T-helper 2 cell treated with Interferon-gamma antibody and Interleukin-4, amounts not matched to agents 100 ng/mL and 5 ng/mL, for 36 hours (primary cell): ENCODE measurements around the gene RGS6. TPM values are rescaled to one million over a fixed set of nuclear protein-coding genes. Genes with fewer than 3 reads are reported as not detected.

Source experiments
- intact Hi-C: fragments of 100-400 bp; cut with micrococcal nuclease; formaldehyde crosslinking; loops from one replicate; pipeline ENCODE4 v1.15.1; 2023
- total RNA-seq: library from RNA; stranded (reverse); gene quantifications from 2 replicates; pipeline ENCODE4 v1.2.3, GENCODE V29; 2022

RGS6 gene
- total RNA-seq, 1 donor from 2014 or later: 0.18 TPM

DNA sequence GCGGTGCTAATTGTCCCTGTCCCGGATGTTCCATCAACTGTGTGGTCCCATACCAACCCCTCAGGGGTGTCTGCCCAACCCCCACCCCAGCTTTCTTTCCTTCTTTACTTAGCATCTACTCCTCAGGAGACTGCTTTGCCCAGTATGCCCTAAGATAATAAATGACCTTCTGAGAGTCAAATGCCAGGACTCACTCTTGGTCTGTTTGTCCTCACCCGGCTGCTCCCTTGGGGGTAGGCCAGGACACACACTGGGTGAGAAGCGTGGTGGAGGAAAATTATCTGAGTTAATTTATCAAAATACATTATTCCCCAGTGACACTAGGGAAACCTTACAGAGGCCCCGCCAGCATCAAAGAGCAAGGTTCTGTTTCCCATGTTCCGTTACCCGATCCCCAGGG is 457.0 kb downstream of the RGS6 start:
- intact Hi-C loops: no loop called here

DNA sequence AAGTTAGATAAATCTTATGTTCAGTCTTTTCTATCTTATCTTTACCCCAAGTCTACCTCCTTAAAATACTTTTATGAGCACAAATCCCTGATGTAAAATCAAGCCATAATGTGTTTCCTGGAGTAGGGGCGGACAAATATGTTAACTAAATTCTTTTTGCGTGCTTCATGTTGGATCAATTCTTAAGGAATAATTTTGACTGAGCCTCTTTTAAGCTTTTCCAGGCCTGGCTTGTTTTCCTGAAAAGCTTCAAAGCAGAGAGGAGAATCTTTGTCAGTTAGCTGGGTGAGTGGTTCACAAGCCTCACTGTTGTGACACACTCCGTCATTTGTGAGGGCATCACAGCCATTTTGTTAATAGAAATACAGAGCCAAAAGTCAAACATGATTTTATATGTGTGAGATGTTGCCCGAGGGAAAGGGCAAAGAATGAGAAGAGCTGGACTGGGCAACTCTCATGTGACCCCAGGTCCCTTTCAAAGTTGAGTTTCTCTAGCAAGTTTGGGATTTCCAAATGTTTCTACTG is 468.9 kb downstream of the RGS6 start:
- intact Hi-C loops: loop anchor here (5.0 kb wide), 1 partner anchor 36 kb away; no protein-coding TSS in a partner anchor

DNA sequence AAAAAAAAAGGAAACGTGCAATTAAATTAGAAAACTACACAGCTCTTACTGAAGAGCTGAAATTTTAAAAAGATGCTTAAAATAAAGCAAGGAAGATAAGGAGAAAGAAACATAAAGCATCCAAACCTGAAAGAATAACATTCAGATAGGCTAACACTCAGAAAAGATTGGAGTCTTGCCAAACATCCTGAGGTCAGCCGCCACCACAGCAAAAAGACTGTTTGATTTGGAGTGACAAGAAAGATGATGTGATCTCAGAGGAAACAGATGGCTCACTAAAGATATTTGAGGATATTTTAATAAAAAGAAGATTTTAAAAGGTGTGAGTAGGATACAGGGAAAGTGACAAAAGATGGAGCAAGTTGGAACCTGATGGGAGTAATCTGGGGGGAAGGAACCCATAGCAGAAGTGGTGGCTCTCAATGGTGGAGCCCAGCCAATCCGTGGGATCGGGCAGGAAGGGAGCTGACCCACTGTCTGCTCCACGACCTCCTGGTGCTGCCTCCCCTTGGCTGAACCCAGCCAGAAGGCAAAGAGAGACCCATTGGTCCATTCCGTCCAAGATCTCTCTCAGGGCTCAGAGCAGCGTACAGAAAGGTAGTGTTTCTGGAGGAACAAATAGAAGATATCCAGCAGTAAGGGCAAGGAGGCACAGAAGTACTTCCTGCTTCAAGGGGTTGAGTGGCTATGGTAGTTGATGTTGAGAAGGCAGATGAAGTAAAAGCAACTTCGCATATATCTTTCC is 469.6 kb downstream of the RGS6 start:
- intact Hi-C loops: loop anchor here (1.0 to 5.0 kb wide), 2 partner anchors 35 to 74 kb away; no protein-coding TSS in a partner anchor

DNA sequence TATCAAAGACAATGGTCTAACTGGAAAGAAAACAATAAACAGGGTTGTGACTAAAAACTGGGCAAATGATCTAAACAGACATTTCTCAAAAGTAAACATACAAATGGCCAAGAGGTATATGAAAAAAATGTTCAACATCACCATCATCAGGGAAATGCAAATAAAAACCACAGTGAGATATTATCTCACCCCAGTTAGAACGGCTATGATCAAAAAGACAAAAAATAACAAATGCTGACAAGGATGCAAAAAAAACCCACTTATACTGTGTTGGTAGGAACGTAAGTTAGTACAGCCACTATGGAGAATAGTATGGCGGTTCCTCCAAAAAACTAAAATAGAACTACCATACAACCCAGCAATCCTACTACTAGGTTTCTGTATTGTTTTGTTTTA is 470.1 kb downstream of the RGS6 start:
- intact Hi-C loops: loop anchor here (1.0 to 5.0 kb wide), 2 partner anchors 35 to 74 kb away; no protein-coding TSS in a partner anchor

DNA sequence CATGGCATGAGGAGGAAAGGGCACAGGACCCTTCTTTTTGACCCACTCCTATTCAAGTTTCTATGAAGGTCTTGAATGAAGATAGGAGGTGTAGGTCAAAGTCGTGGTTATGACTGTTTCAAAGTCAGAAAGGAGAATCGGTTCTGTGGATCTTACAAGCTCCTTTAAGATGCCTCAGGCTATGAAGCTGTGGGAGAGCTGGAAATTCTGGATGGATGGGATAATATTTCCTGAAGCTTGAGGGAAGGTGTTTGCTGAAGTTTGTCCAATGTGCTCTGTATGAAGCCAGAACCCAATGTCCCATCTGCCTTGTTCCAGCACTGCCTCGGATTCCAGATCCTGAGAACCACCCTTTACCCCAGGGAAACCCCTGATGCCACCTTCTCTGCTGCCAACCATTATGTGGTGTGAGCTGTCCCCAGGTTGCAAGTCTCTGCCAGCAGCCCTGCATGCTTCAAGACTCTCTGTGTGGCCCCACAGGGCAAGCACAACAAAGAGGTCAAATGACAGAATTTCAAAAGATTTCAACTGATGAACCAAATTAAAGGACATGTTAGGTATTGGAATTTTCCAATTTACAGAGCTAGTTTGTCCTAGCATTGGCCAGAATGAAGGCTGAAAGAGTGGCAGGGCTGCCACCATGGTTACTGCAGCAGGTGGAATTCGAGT is 472.0 kb downstream of the RGS6 start:
- intact Hi-C loops: loop anchor here (5.0 kb wide), 1 partner anchor 33 kb away; no protein-coding TSS in a partner anchor

DNA sequence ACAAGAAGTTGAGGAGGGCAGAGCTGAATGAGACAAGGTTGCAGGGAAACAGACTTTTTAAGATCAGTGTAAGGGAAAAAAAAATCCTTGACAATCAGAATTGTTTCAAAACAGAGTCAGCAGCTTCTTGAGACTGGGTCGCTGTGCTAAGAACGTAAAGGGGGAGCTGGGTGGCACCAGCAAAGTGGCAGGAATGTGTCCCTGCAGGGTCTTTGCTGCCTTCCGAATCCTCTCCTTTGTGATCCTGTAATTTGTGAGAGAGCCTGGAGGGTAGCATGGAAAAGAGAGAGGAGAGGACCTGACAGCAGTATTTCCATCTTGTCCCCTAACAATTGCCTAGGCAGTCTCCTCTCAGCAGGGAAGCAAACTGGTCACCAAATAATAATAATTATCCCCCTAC is 472.8 kb downstream of the RGS6 start:
- intact Hi-C loops: loop anchor here (5.0 kb wide), 1 partner anchor 32 kb away; no protein-coding TSS in a partner anchor

DNA sequence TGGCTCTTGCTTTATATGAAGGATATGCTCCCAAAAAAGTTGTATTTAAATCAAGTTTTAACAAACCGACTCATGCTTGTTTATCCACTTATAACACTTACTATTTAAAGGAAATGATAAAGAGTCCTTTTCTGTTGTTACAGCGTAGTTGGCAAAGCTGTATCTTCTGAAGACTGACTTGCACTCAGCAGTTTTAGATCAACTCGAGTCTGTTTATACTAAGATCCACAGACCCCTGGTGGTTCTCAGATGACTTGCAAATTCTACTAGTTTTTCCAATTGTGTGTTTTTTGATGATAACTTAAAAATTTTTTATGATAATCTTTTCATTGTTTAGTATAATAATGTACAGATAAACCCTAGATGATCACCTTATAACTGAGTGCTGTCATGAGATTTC is 475.8 kb downstream of the RGS6 start:
- intact Hi-C loops: no loop called here

DNA sequence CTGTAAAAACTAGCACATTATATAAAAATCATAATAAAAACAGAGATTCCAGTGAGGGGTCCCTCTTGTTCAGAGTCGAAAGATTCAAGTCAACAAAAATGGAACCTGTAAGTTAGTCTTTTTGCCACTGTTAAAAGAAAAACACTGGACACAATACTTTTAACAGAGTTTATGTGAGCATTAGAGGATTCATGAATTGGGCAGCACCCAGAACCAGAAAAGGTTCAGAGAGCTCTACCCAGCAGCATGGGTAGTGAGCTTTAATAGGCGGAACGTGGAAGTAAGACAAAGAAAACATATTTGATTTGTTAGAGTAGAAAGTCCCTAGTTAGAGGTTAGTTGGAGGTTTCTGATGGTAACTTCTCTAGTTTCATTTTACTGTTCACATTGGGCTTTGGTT is 476.8 kb downstream of the RGS6 start:
- intact Hi-C loops: no loop called here

DNA sequence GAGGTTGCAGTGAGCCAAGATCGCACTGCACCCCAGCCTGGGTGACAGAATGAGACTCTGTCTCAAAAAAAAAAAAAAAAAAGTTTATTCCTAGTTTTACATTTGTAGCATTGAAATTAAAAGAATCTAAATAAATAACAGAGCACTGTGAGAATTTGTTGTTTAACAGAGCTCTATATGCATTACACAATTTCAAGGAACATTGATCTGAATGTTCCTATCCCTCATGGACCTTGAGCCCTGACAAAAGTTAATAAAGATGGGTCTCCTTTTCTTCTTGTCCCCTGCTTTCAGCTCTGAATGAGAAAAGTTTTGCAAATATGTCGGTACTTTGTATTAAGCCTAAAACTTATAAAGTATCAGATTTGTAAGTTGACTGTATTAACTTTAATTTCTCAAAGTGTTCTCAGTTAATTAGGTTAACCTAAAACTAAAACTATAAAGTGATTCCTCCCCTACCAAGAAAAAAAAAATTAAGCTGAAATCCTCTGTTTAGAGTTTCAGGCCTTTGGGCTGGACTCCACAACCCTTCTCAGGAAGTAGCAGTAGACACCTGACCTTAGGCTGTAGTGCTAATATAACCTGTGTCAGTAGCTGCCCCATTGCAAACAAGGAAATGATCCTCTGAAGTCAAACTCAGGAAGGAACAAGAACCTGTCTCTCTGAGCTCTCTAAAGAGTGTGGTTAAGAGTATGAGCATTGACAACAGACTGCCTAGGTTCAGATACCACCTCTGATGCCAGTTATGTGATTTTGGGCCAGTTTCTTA is 484.0 kb downstream of the RGS6 start:
- intact Hi-C loops: no loop called here

DNA sequence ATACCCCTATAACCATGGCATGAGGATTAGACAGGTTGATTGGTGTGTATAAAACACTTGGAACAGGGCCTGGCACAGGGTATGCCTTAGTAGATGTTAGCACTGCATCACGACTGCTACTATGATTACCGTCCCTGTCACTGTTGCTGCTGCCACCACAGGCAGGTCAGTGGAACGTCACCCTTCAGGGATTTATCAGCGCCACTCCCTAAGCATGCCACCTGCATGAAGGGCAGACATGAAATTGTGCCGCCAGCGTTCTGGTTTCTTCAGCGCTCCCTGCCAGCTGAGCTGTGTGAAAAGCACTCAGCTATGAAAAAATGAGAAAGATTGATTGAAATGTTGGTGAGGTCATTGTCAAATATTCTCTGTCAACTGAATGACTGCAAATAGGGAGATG is 484.7 kb downstream of the RGS6 start:
- intact Hi-C loops: no loop called here

DNA sequence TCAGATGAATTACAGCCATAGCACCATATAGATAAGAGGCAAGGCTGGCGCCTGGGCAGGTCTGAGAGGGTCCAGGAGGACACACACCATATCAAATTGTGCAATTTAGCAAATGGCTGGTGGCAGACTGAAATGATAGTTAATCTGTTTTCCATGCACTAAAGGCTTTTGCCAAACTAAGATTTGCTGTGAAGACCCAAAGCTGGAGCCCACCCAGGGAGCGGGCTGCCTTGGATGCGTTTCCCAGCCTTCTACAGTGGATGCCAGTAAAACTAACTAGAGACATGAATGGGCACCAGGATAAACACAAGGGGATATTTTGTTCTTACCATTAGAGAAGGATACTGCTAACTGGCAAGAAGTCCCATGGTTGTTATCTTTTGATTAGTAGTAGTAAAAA is 486.6 kb downstream of the RGS6 start:
- intact Hi-C loops: no loop called here

DNA sequence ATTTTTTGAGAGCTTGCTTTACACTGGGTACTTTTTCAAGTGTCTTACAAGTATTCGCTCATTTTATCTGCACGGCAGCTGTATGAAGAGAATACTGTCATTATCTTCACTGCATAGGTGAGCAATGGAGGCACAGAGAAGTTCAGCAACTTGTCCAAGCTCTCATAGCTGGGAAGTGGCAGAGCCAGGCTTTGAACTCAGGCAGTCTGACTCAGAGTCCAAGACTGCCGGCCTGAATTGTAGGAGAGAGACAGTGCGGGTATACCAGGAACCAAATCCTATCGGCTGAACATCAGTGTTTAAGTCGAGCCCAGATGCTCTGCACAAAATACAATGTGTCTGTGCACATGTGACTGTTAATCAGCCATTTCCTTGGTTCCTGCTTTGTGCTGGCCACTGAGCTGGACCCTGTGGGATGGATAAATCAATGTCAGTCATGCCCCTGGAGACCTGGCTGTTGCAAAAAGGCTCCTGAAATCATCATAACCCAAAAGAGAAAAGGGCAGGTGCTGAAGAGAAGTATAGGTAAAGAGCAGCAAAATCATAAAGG is 487.1 kb downstream of the RGS6 start:
- intact Hi-C loops: no loop called here

DNA sequence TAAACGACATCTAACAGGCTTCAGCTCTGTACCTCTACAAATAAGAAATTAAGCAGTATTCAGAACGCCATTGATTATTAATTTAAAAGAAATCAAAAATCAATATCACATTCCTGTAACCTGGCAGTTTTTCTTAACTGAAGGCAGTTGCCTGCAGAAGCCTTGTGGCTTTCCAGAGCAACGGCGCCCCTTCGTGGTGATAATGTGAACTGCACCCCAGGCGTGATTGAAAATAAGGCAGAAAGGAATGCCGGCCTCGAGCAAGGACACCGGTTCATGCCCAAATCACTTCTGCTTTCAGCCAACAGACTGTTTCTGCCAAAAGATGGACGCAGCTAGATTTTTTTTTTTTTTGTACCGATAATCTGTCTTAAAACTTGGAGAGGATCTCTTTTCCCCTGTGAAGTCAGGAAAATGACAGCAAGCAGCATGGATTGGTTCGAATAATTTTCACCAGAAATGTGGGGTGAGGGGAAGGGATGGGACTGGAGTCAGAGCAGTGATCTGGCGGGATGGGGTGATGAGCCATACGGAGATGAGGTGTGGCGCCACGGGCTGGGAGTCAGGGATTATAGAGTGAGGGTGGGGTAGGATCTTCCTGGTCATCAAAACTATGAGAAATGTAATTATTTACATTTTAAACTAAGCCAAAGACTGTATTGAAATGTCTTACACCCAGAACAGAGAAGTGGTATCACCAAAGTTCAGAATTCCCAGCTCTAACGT is 488.7 kb downstream of the RGS6 start:
- intact Hi-C loops: loop anchor here (1.0 kb wide), 1 partner anchor 397 kb away; no protein-coding TSS in a partner anchor

DNA sequence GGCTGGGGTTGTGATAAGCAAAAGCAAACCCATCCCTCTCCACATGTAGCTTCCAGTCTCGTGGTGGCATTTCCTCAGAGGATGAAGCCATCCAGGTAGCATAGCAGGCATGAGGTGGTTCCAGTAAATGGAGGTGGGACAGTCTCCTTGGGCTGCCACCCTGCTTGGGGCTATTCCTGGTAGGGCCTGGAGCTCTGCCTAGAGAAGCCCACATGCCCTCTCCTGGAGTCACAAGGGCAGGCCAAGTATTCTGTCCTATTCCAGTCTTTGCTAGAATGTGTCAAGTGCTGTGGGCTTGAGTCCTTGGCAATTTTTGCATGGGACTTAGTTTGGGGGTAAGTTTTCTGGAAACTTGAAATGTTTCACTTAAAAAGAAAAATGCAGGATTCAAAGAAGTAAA is 491.7 kb downstream of the RGS6 start:
- intact Hi-C loops: no loop called here

DNA sequence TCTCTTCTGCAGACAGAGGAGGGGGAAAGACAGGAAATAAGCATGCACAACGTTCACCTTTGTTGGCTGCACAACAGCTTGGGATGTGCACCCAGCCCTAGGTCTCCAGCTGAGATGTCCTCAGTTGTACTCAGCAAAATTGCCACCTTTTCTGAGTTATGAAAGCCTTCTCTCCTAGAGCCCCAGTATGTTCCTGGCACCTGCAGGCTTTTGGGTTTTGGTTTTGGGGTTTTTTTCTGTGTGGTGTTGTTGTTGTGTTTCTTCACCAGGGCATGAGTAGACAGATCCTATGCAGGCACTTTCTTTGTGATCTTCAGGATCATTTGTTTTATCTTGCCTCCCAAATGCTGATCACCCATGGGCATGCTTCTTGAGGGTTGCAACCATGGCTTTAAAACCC is 498.2 kb downstream of the RGS6 start:
- intact Hi-C loops: no loop called here

DNA sequence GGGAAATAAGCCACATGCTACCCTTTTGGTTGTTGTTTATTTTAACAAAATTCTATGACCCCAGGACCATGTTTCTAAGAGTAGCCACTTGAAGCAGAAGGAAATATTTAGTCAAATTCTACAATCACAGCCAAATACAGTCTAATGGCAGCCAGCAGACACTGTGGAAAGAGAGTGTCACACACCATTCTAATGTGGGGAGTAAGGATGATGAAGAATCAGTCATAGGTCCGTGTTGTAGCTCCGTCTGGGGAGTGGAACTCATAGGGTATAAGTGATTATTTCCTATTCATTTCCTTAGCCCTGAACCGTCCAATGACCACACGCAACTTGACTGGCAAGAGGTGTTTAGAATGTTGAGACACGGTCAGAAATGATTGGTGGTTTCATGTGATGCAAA is 500.5 kb downstream of the RGS6 start:
- intact Hi-C loops: no loop called here

DNA sequence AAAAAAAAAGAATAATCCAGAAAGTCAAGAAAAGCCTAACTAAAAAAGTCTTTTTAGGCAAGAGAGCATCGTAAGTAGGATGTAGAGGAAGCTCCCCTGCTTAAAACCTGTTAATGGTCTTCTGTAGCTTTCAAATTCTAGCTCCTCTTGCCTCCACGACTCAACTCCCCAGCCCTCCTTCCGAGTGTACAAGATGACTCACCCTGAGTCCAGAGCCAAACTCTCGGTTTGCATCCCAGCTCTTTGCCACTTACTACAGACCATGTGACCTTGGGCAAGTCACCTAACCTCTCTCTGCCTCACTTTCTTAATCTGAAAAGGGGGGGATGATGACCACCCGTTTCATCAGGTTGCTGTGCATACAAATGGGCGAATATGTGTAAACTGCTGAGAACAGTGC is 501.3 kb downstream of the RGS6 start:
- intact Hi-C loops: no loop called here

DNA sequence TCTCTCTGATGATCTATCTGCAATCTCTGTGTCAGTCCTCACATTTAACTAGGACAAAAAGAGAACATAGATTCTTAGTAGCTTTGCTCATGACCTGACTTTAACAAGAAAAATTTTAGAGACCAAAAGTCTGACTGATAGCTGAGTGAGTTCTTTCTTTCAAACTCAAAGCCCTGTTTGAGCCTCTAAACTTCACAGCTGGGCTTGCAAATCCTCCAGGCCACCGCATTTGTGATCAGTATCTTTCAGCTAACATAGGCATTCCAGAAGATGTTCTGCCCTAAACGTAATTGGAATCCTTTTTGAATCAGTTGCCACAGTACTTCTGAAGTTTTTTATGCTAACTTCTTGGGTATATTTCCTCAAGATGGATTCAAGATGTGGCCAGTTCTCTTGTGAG is 502.6 kb downstream of the RGS6 start:
- intact Hi-C loops: loop anchor here (5.0 kb wide), 1 partner anchor 33 kb away; no protein-coding TSS in a partner anchor

DNA sequence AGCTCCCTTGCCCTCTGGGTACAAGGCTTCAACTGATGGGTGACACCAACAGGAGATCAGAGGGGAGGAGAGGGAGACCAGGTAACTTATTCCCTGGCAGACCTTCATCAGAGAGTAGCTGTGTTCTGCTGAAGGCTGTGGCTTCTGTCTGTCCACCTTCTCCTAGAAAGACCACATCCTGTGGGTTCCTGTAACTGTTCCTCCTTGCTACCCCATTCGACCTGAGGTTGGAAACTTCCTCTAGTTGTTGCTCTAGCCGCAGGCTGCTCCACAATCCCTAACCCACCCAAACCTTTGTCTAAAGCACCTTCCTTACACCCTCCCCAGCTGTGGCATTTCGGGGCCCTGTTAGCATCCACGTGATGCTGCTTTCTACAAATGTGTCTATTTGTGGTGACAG is 507.5 kb downstream of the RGS6 start:
- intact Hi-C loops: loop anchor here (2.0 to 10.0 kb wide), 3 partner anchors 37 to 155 kb away; no protein-coding TSS in a partner anchor

DNA sequence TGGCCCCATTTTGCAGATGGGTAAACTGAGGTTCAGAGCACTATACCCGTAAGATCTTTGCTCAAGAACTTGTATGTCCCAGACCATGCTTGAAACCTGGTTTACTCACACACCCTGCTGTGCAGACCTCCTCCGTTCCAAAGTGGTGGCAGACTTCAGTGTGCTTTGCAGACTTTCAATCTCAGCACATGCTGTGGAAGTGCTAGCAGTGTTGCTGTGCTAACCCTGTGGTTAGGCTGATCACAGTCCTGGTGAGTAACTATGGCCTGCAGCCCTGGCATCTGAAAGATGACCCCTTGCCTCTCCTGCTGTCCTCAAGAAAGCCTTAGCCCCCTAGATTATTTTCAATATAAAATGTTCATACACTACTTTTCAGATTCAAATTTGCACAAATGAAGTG is 511.0 kb downstream of the RGS6 start:
- intact Hi-C loops: loop anchor here (10.0 kb wide), 1 partner anchor 152 kb away; no protein-coding TSS in a partner anchor
